Astrocyte of the cerebellum (primary cell): ENCODE results near the gene TNFRSF21.

Experiments
- DNase-seq: peaks from one replicate; pipeline ENCODE4 v3.0.0-alpha.2; 2011; ENCODE audit warnings: low read depth
- H3K4me3 ChIP-seq: 2 replicates; pipeline ENCODE4 v1.5.1; 2011; ENCODE audit warnings: mild to moderate bottlenecking, low read depth, low read length, moderate library complexity
- CTCF ChIP-seq: IDR thresholded peaks from 2 replicates; pipeline ENCODE4 v1.5.1; 2012; ENCODE audit warnings: low read length, low read depth, moderate library complexity, mild to moderate bottlenecking; ENCODE audit errors: missing control alignments
- in situ Hi-C: cut with HindIII; loops from 2 replicates; pipeline ENCODE4 v1.10.0; 2017; ENCODE audit warnings: low sequenced_read_pairs

The TNFRSF21 gene

DNA sequence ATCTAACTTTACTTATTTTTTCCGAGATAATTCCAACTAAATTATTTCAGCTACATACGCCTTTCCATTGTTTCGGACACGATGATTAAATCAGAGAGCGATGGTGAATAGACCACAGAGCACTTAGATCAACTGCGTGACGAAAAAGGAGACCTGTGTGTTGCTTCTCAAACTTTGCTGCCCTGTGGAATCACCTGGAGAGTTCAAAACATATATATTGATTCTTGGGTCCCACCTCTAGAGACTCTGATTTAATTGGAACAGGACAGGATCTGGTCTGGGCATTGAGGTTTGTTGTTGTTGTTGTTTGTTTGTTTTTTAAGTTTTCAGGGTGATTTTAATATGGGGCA, 401 bp upstream of the TNFRSF21 start:
- no peak for DNase-seq
- TF ChIP-seq CTCF, result no peak
- in situ Hi-C loops, result no loop called here
- peak overlapping the region; percentile 74 for H3K4me3 ChIP-seq

- in situ Hi-C loops, result loop anchor here (5.0 kb wide), 1 partner anchor 211 kb away; no protein-coding TSS in a partner anchor
- TF ChIP-seq CTCF, result no peak
- no peak for DNase-seq
- H3K4me3 ChIP-seq, result peak overlapping the region; percentile 74
These were observed 984 bp downstream of the TNFRSF21 start for GRCh38 chr6:47308552-47309290.

GRCh38 chr6:47308198-47308517, 1.5 kb downstream of the TNFRSF21 start:
- peak overlapping the region; percentile 74 for H3K4me3 ChIP-seq
- in situ Hi-C loops, result loop anchor here (5.0 kb wide), 1 partner anchor 211 kb away; no protein-coding TSS in a partner anchor
- no peak for TF ChIP-seq CTCF
- no peak for DNase-seq

GRCh38 chr6:47307362-47308197, 2.1 kb downstream of the TNFRSF21 start:
- no peak for TF ChIP-seq CTCF
- H3K4me3 ChIP-seq, result peak overlapping the region; percentile 74
- in situ Hi-C loops, result loop anchor here (5.0 kb wide), 1 partner anchor 210 kb away; no protein-coding TSS in a partner anchor
- DNase-seq, result no peak

DNA sequence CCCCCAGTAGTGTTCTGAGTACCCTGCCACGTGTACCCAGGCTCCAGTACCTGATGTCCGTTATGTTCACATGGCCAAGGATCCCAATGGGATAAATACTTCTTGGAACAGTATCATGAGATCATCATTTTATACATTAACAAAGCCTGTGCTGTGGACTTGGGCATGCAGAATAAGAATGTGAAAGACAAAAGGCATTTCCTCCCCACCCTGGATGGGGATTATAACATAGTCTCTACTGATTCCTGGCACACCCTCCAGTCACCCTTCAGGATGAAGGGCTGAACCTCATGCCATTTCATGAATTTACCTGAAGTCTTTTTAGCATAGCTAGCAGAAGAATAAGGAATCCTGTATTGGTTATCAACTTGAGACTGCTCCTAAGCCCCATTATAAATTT, 2.8 kb downstream of the TNFRSF21 start:
- in situ Hi-C loops, result loop anchor here (5.0 kb wide), 1 partner anchor 210 kb away; no protein-coding TSS in a partner anchor
- no peak overlapping the region for H3K4me3 ChIP-seq
- DNase-seq, result no peak
- no peak for TF ChIP-seq CTCF

DNA sequence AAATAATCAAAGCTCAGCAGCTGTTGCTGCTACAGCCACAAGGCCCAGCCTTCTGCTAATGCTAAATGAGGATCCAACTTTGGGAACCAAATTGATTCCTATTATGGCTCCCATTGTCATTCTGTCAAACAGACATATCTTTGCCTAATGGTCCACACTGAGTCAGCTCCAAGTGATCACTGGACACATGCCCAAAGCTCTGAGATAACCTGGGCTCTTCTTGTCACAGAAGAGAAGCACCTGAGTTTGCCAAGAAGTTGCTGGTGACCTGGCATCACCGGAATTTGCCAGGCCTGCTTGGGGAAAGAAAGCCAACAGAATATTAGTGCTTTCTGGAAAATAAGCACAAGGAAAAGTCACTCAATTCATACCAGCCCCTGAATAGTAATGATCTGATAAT, 5.8 kb downstream of the TNFRSF21 start:
- TF ChIP-seq CTCF, result no peak
- no peak for DNase-seq
- H3K4me3 ChIP-seq, result no peak overlapping the region
- in situ Hi-C loops, result no loop called here
